SK-N-SH treated with all-trans-retinoic acid at 6 μM for 48 hours (cell line): ENCODE data around the gene JHY.

Experiments used
- BACH2 ChIP-seq: fragments of 250-450 bp; sonication (Bioruptor Pico); IDR thresholded peaks from 2 replicates; pipeline ENCODE4 v1.9.0; 2021; ENCODE audit warnings: mild to moderate bottlenecking, borderline replicate concordance
- CSDC2 ChIP-seq: fragments of 250-450 bp; sonication (Bioruptor Pico); IDR thresholded peaks from 2 replicates; pipeline ENCODE4 v1.5.0; 2020; ENCODE audit warnings: mild to moderate bottlenecking, moderate library complexity
- GLIS3 ChIP-seq: fragments of 250-450 bp; sonication (Bioruptor Pico); IDR thresholded peaks from 2 replicates; pipeline ENCODE4 v1.5.0; 2020; ENCODE audit warnings: mild to moderate bottlenecking, moderate library complexity
- PPARA ChIP-seq: fragments of 250-450 bp; sonication (Bioruptor Pico); IDR thresholded peaks from 2 replicates; pipeline ENCODE4 v1.5.0; 2020; ENCODE audit warnings: mild to moderate bottlenecking, borderline replicate concordance
- TF ChIP-seq, protein P1 (sequence below): fragments of 250-450 bp; sonication (Bioruptor Pico); IDR thresholded peaks from 2 replicates; pipeline ENCODE4 v1.5.1; 2021; ENCODE audit warnings: mild to moderate bottlenecking, moderate library complexity
- TF ChIP-seq, protein P2 (sequence below): fragments of 250-450 bp; sonication (Bioruptor Pico); IDR thresholded peaks from 2 replicates; pipeline ENCODE4 v1.8.0; 2020; ENCODE audit warnings: mild to moderate bottlenecking, moderate library complexity, borderline replicate concordance

DNA sequence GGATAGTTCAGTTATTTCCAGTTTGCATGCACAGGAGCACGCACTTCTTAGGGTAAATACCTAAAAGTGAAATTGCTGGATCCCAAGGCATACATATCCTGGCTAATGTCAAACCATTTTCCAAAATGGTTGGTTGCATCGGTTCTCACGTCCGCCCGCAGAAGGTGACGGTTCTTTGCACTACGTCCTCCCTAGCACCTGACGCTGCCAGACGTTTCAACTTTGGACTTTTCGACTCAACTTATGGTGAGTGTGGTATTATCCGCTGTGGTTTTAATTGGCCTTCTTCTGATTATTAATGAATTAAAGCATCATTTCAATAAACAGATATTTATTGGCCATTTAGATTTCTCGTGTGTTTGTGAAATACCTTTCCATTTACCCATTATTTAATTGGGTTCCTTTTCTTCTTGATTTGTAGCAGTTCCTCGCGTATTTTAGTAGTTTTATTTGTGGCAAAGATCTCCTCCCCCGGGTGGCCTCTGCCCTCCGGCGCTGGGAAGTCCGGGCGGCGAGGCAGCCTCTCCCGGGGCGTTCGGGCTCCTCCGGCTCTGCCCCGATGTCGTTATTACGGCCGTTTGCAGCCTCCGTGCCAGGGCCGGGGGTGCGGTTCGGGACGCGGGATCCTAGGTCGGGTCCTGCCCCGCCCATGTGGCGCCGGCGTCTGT is at the start of gene JHY:
- TF ChIP-seq, protein P1, sequence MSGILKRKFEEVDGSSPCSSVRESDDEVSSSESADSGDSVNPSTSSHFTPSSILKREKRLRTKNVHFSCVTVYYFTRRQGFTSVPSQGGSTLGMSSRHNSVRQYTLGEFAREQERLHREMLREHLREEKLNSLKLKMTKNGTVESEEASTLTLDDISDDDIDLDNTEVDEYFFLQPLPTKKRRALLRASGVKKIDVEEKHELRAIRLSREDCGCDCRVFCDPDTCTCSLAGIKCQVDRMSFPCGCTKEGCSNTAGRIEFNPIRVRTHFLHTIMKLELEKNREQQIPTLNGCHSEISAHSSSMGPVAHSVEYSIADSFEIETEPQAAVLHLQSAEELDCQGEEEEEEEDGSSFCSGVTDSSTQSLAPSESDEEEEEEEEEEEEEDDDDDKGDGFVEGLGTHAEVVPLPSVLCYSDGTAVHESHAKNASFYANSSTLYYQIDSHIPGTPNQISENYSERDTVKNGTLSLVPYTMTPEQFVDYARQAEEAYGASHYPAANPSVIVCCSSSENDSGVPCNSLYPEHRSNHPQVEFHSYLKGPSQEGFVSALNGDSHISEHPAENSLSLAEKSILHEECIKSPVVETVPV (CRISPR knock-in tag), result no peak
- TF ChIP-seq PPARA (CRISPR knock-in tag) (no peak), BACH2 (CRISPR knock-in tag) (no peak), CSDC2 (CRISPR knock-in tag) (no peak), GLIS3 (CRISPR knock-in tag) (no peak)
- TF ChIP-seq, protein P2, sequence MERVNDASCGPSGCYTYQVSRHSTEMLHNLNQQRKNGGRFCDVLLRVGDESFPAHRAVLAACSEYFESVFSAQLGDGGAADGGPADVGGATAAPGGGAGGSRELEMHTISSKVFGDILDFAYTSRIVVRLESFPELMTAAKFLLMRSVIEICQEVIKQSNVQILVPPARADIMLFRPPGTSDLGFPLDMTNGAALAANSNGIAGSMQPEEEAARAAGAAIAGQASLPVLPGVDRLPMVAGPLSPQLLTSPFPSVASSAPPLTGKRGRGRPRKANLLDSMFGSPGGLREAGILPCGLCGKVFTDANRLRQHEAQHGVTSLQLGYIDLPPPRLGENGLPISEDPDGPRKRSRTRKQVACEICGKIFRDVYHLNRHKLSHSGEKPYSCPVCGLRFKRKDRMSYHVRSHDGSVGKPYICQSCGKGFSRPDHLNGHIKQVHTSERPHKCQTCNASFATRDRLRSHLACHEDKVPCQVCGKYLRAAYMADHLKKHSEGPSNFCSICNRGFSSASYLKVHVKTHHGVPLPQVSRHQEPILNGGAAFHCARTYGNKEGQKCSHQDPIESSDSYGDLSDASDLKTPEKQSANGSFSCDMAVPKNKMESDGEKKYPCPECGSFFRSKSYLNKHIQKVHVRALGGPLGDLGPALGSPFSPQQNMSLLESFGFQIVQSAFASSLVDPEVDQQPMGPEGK (CRISPR knock-in tag), result no peak
